ENCODE results near the gene TRIO.

The TRIO gene

DNA sequence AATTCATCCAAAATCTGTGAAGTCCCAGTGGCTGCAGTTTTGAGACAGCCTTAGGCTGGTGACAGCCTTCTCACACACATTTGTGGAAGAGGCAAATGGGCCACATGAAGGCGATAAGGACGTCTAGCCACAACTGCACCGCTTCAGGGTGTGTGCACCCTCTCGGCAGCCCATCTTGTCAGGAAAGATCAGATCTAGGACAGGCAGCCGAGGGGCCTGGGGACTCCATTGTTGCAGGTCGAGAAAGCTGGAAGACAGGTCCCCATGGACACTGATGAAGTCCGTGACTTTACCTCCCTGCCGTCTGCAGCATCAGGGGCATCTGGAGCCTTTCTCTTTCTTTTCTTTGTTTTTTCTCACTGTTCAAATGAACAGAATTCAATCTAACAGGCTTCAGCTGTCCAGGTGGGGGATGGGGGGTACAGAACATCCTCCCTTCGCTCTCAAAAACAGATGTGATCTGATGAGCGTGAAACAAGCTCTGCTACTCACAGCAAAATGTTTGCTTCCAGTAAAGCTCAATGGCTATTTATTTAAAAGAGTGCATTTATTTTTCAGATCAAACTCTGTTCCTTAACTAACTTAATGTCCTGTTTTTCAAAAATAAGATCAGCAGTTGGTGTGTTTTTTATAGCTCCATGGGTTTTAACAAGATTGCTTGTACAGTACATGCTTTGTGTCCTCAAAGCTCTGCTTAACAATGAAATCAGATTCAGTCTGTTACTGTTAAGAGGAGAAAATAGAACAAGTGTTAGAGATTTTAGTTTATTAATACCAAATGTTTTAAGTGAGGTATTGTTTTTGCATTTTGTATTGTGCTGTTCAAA is 326.6 kb downstream of the TRIO start:
- DNase-seq: peak; percentile 47

- no peak for DNase-seq
Measured at GRCh38 chr5:14471507-14471906, 328.4 kb downstream of the TRIO start.

DNA sequence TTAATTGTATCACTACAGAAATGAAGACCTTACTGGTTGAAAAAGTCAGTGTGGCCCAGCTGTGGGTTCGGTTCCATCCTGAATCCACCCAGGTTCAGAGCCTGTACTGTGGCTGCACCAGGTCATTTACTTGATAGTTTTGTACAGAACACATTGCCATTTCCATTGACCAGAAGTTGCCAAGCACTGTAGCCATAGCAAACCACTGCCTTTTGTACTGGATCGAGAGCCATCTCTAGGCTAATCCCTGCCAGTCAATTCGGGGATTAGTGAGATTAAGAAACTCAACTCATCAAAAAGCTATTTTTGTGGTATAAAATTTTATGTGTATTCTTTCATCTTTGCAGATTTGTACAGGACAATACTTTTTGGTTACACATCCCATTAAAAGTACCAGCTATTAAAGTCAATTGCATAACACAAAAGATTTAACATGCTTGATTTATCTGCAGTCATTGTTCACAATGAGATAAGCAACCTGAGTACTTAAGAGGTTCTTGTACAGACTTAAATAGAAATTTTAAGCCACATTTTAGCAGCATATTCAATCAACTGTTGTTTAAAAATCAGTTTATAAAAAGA is 329.9 kb downstream of the TRIO start:
- DNase-seq: no peak

DNA sequence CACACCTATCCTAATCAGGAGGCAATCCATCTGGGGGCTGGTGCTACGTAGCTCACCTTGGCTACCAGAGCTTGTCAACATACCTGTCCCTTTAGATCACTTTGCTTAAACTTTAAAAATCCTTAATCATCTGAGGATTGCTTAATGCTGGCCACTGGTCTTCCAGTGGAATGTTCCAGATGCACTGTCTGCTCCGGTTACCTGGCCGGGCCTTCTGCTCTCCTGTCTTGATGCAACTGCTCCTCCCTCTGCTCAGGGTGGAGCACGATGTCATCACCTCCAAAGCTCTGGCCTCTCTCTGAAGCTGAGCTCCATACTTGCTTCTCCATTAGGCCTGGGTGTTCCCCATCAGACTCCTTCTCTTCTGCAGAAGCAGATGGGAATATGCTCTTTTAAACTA is 331.9 kb downstream of the TRIO start:
- no peak for DNase-seq

DNA sequence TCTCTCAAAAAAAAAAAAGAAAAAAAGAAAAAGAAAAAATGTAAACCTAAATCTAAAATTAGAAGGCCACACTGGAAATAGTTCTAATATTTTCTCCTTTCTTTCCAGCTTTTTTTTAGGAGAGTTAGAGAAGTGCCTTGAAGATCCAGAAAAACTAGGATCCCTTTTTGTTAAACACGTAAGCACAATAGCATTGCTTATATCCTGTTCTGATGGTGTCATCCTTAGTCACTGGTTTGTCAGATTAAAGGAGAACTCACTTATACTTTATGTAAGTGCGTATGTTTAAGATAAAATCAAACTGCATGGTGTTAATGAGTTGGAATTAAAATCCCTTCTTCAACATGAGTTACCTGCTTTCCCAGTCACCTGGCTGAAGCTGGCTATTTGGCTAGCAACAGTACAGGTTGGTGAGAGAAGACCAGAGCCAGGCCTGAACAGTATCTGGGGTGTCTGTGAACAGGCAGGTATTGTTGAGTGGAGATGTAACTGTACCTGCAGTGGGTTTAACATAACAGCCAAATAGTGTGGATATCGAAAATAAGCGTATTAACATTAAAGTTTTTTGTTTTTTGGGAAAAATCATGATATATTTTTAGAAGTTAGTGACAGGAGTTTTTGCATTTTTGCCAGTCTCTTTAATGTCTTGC is 333.8 kb downstream of the TRIO start:
- DNase-seq: no peak

DNA sequence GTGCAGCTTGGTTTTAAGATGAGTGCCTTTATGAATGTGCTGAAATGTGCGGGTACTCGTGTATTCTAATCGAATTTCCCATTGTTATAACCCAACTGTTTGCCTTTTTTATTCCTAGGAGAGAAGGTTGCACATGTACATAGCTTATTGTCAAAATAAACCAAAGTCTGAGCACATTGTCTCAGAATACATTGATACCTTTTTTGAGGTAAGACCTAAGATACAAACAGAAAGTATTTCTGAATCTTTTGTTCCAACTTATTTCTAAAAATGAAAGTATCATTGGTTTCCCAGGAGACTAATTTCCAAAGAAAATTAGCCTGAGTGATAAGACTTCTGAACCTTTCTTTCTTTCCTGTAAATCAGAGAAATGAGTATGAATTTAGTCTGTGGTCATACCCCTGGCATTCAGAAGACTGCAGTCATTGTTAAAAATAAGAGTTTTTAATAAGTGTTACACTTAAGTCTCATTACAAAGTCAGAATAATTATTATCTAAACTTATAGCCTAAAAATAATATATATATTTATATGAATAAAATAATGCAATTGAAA is 336.1 kb downstream of the TRIO start:
- no peak for DNase-seq

DNA sequence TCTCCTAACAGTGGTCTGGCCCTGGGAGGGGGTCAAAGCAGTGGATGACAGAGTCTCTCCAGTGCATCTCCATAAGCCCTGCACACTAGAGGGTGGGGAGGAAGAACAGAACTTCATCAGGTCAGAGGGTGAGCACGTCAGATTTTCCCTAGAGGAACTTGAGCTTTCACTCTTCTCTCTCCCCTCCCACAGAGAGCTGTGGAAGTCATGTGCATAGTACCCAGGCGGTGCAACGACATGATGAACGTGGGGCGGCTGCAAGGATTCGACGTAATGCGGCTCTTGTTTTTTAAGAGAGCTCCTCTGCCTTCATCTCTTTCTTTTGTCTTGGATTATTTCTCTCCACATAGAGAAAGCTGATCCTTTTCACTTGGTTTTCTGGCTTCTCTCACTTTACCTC is 338.2 kb downstream of the TRIO start:
- no peak for DNase-seq

DNA sequence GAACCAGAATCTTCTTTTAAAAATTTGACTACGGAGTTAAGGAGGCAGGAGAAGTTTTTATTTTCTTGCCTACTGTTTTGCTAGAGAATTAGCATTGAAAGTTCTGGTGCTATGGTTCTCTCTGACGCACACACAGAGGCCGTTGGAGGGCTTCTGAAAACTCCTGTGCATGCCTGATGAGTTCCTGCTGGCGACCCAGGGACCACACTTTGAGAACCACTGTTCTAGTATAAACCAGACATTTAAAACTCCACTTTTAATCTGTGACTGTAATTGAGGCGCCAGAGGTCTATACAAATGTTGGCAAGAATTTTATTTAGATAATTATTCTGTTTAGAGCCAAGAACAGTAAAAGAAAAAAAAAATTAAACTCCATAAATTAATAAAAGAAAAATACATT is 338.9 kb downstream of the TRIO start:
- no peak for DNase-seq

GRCh38 chr5:14483504-14484157 is 340.5 kb downstream of the TRIO start:
- peak; percentile 13 for DNase-seq

- DNase-seq: no peak
Measured at GRCh38 chr5:14486486-14486885, 343.3 kb downstream of the TRIO start.

DNA sequence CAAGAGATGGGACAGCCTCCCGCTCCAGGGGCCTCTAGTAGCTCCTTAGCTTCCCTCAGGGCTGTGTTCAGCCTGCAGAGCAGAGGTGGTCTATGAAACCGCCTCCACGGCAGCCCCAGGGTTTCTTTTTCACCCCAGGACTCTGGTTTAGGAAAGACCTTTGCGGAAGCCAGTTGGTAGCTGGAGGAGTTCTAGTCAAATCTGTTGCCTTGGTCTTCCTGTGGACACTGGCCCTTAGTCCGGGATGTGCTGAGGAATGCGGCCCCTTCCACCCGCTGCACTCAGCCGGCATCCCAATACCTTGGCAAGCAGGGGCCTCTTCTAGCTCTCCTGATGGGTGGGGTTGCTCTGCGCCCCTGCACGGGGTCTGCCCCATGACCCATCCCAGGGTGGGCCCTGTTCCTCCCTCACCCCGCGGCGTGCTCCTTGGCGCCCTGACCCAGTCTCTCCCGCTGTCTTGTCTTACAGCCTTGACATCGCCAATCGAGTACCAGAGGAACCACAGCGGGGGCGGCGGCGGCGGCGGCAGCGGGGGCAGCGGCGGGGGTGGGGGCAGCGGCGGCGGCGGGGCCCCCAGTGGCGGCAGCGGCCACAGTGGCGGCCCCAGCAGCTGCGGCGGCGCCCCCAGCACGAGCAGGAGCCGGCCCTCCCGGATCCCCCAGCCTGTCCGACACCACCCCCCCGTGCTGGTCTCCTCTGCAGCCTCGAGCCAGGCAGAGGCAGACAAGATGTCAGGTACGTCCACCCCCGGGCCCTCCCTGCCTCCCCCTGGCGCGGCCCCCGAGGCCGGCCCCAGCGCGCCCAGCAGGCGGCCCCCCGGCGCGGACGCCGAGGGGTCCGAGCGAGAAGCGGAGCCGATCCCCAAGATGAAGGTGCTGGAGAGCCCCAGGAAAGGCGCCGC is 344.1 kb downstream of the TRIO start:
- DNase-seq: no peak

DNA sequence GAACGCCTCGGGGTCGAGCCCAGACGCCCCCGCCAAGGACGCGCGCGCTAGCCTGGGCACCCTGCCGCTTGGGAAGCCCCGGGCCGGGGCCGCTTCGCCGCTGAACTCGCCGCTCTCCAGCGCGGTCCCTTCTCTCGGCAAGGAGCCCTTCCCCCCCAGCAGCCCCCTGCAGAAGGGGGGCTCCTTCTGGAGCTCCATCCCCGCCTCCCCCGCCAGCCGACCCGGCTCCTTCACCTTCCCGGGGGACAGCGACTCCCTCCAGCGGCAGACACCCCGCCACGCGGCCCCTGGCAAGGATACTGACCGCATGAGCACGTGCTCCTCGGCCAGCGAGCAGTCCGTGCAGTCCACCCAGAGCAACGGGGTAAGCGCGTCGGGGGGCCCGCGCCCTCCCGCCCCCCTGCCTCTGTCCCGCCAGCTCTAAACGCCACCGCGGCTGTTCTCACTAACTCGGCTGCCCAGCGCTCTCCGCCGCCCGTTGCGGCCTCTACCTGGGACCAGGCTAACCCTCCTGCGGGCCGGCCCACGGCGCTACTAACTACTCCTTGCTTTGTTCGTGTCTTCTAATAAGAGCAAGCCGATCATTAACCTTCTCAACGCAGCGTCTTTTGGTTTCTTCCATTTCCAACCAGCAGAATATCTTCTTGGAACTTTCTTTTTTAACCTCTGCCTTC is 344.9 kb downstream of the TRIO start:
- no peak for DNase-seq

DNA sequence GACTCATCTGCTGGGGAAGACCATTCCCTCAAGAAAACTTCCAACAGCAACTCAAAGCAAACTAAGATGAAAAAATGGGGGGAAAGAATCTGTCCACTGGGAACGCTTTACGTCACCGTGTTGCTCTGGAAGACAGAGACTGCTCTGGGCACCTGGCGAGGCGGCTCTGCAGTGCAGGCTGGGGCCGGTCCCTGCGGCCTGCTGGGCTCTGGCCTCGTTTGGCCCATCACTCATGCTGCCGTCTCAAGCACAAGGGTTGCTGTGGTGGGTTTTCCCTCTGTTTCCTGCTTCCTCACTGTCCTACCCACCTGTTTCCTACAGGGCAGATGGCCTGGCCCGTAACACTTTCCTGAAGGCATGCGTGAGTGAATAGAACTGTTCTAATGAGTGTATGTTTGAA is 345.6 kb downstream of the TRIO start:
- DNase-seq: no peak

DNA sequence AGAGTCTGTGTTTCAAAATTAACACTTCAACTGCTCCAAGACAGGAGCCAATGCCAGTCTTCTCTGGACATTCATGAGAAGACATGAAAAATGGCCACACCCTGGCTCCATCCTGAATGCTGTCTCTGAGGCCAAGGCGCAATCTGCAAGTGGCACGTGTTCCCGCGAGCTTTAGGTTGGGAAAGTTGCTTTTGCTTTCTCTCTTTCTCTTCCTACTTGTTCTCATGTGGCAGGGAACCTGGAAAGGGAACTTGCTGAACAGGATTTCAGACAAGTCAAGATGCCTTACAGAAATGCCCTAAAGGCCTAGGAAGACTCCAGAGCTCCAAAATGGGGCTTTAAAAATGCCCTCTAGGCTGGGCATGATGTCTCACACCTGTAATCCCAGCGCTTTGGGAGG is 346.5 kb downstream of the TRIO start:
- DNase-seq: no peak

GRCh38 chr5:14490309-14490711 is 347.2 kb downstream of the TRIO start:
- DNase-seq: peak; percentile 30

DNA sequence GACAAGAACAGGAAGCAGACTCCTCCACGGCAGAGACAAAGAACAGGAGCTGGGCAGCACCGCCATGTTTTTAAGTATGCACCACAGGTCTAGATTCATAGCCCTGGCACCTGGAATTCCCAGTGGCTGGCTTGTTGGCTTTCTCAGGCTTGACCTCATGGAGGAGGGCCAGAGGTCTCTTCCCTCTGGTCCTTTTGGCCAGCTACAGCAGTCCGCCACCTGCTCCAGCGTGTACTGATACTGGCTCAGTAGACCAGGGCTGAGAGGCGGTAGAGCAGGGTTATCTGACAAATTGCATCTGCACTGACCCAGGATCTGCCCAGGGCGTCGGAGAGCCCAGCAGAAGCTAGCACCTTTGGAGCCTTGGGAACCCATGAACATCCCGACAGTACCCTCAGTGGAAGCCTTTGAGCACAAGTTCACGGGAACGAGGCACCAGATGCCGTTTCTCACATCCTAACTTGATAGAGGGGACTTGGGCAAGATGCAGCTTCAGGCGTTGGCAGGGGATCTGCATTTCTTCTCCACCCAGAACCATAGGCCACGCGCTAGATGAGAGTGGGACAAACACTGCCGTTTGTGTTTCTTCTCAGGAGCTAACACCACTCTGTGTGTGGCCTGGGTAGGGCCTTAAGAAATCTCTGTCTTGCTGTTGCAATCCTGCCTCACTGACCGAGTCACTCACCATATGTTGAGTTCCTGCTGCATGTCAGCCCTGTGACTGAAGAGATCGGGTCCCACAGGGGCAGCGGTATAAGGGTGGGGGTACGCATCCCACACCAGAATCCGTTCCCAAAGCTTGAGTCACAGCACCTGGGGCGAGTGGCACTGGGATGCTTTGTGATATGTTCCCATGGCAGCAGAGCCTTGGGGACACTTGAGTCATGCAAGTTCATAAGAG is 348.1 kb downstream of the TRIO start:
- no peak for DNase-seq

DNA sequence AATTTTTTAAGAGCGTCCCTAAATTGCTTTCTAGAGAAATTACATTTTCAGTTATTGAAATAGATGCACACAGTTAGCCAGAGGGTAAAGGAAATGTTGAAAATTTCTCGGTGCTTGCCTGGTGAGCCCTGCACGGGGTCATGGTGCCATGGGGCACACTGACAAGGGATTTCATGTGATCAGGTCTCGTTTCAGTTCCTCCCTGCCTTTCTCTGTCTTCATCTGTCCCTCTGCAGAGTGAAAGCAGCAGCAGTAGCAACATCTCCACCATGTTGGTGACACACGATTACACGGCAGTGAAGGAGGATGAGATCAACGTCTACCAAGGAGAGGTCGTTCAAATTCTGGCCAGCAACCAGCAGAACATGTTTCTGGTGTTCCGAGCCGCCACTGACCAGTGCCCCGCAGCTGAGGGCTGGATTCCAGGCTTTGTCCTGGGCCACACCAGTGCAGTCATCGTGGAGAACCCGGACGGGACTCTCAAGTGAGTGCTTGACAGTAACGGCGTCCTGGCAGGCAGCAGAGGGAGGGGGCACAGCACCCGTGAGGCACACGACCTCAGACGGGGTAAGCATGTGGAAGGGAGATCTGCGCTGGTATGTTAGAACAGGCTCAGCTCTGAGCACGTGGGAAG is 349.3 kb downstream of the TRIO start:
- no peak for DNase-seq

DNA sequence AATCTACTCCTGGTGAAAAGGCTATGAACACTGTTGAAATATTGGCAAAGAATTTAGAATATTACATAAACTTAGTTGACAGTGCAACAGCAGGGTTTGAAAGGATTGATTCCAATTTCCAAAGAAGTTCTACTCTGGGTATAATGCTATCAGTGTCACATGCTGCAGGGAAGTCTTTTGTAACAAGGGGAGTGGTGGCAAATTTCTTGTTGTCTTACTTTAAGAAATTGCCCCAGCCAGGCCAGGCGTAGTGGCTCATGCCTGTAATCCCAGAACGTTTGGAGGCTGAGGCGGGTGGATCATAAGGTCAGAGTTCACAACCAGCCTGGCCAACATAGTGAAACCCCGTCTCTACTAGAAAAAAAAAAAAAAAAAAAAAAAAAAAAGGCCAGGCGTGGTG is 352.2 kb downstream of the TRIO start:
- no peak for DNase-seq

GRCh38 chr5:14497311-14497710 is 354.2 kb downstream of the TRIO start:
- DNase-seq: no peak

Measured in hematopoietic multipotent progenitor cell treated with erythropoietin and hydrocortisone succinate and interleukin-3 and kit ligand, for 6 days (in vitro differentiated cells).